ENCODE data around the gene KEL.

DNA sequence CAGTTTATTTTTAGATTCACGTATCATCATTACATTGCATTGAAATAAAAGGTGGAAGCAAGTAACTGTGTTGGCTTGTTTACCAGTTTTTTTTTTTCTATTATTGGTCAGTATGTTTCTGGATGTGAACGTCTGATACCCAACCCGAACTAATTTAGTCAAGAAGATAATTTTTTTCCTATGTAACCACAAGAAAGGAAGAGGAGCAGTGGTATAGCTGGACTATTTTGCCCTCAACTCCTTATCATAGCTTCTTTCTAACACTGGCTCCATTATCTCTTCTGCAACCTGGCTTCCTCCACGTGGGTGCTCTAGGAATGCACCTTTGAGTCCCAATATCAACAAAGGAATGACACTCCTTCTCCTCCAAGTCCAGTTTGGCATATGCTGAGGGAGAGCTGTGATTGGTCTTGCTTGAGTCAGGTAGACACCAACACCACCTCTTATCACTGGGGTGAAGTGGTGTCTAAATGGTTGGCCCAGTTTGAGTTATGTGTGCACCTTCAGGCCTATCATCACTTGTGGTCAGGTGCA is 35.4 kb upstream of the KEL start:
- TF ChIP-seq POLR2A (IDR thresholded peaks at IDR 0.05; ENCODE audit: low read length) (no peak), GATA1 (IDR thresholded peaks at IDR 0.05; ENCODE audit: low read depth, low read length) (no peak)
